ENCODE results near the gene TGFB1. TPM values are rescaled to one million over a fixed set of nuclear protein-coding genes. Genes with fewer than 3 reads are reported as not detected.

Gene TGFB1
- total RNA-seq, 1 experiment from 2014 or later = 30.1 TPM

DNA sequence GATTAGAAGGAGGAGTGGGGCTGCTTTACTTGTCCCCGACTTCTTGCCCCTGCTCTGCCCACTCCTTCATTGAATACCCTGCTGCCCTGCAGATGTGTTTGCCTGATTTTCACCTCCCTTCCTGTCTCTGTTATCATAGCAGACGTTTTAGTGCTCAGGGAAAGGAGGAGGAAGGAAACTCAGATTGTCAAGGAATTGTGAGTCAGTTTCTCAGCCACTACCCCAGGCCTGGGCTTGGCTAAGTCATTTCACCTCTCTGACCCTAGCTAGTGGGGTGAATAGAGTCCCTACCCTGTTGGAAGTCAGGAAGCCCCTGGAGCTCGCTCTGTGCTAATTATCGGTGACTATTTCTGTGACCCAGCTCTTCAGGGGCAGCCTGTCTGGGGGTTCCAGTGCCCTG, 47.8 kb upstream of the TGFB1 start:
- Histone ChIP-seq H3K4me2 (ENCODE audit: insufficient read depth, insufficient read length, low read length) (no peak overlapping the region), H2BK12ac (ENCODE audit: insufficient read length, low read depth, low read length) (no peak overlapping the region), H3K14ac (ENCODE audit: insufficient read depth, low read length) (no peak overlapping the region), H3K79me2 (ENCODE audit: insufficient read depth, low read length) (no peaks in the 10 kb centered on the region), H2AK5ac (ENCODE audit: insufficient read length, low read length) (no peak overlapping the region), H4K5ac (ENCODE audit: insufficient read length, low read depth, low read length) (no peak overlapping the region), H3K23me2 (ENCODE audit: insufficient read length, low read depth, low read length, poor library complexity, severe bottlenecking) (peaks cover 9% of the 10 kb centered on the region), H2BK15ac (ENCODE audit: low read depth, low read length) (no peak overlapping the region), H3K9ac (ENCODE audit: extremely low read depth, insufficient read length, low read length) (no peak overlapping the region), H3K4me1 (ENCODE audit: insufficient read depth, low read length) (no peaks in the 10 kb centered on the region), H3K27ac (ENCODE audit: insufficient read length, low read depth, low read length) (no peak overlapping the region), H2BK5ac (ENCODE audit: insufficient read length, low read length) (no peak overlapping the region), H3K56ac (ENCODE audit: insufficient read length, low read depth, low read length) (no peak overlapping the region), H4K20me1 (ENCODE audit: control insufficient read depth, insufficient read depth, insufficient read length) (no peaks in the 10 kb centered on the region), H4K8ac (replicated peaks; ENCODE audit: insufficient read length, low read depth, low read length) (no peak overlapping the region), H3K4ac (ENCODE audit: low read depth, low read length) (no peak overlapping the region), H4K91ac (ENCODE audit: insufficient read length, low read depth, low read length) (no peak overlapping the region), H3K79me1 (ENCODE audit: insufficient read depth, low read depth, low read length, poor library complexity, severe bottlenecking) (peaks cover 6% of the 10 kb centered on the region), H3K18ac (ENCODE audit: insufficient read length, low read depth, low read length) (no peak overlapping the region), H3K23ac (ENCODE audit: insufficient read length, low read depth, low read length) (no peak overlapping the region), H2BK120ac (ENCODE audit: low read depth, low read length, poor library complexity, severe bottlenecking) (no peak overlapping the region), H2AFZ (ENCODE audit: low read length) (no peak overlapping the region), H3K27me3 (ENCODE audit: insufficient read depth, low read length) (no peaks in the 10 kb centered on the region), H3K9me3 (ENCODE audit: control insufficient read depth, low read depth, low read length) (no peaks in the 10 kb centered on the region), H2BK20ac (ENCODE audit: low read depth, low read length, poor library complexity, severe bottlenecking) (no peak overlapping the region), H3T11ph (ENCODE audit: low read length) (no peak overlapping the region)
- H3K36me3 Mint-ChIP-seq (ENCODE audit: insufficient read depth in 1 of 3, low read depth in 3 of 3) = peaks cover 0 to 2% (median 0%) of the 10 kb centered on the region in 3 experiments; a peak in 2 of 7 replicates
- TF ChIP-seq, protein P1, sequence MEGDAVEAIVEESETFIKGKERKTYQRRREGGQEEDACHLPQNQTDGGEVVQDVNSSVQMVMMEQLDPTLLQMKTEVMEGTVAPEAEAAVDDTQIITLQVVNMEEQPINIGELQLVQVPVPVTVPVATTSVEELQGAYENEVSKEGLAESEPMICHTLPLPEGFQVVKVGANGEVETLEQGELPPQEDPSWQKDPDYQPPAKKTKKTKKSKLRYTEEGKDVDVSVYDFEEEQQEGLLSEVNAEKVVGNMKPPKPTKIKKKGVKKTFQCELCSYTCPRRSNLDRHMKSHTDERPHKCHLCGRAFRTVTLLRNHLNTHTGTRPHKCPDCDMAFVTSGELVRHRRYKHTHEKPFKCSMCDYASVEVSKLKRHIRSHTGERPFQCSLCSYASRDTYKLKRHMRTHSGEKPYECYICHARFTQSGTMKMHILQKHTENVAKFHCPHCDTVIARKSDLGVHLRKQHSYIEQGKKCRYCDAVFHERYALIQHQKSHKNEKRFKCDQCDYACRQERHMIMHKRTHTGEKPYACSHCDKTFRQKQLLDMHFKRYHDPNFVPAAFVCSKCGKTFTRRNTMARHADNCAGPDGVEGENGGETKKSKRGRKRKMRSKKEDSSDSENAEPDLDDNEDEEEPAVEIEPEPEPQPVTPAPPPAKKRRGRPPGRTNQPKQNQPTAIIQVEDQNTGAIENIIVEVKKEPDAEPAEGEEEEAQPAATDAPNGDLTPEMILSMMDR (conservative IDR thresholded peaks at IDR 0.05) = no peak
- DNase-seq = no peak
- WGBS (ENCODE audit: extremely low coverage, insufficient read length, low lambda C conversion rate) = no CpG with 5 or more reads among the region's 4 CpGs
- H3K27me3 Mint-ChIP-seq (ENCODE audit: low read depth) = no peaks in the 10 kb centered on the region; the same call in 1 of the 2 replicates
- H3K27ac Mint-ChIP-seq = 0 out of 7 replicates have a peak overlapping the region, but pooled peaks of 1 of the 3 experiments have one; percentile 57
- no peaks in the 10 kb centered on the region; a peak in 1 of 5 replicates for H3K9me3 Mint-ChIP-seq
- H3K4me1 Mint-ChIP-seq = peaks cover 12 to 15% of the 10 kb centered on the region in 2 experiments
- no peak overlapping the region for H3K4me3 Mint-ChIP-seq

Measured in H9 (cell line).